ENCODE measurements around the gene PAQR6. TPM values are rescaled to one million over a fixed set of nuclear protein-coding genes. Genes with fewer than 3 reads are reported as not detected.

Gene PAQR6
- total and polyA plus RNA-seq, 7 donors, result 0.30 to 1.2 (median 0.73) TPM

DNA sequence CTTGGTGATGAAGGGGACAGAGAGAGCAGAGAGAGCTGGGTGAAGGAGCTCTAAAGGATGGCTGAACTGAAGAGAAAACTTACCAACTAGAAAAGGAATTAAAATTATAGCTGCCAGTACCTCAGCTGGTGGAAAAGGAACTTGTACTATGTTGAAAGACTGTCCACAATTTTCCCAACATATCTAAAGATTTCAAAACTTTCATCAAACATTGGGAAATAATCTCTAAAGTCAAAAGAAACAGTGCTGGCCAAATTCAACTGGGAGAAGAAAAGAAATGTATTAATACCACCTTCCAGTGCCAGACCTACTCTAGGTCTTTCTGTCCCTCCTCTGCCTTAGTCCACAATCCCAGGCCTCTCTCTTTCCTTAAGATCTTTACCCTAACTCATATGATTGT lies 28.7 kb upstream of the PAQR6 start:
- intact Hi-C loops (cut with DNase I), result no loop called here
- peaks cover 26 to 76% of the 10 kb centered on the region in 2 donors for H3K36me3 ChIP-seq (ENCODE audit: insufficient read depth in 1 of 2, low read depth in 1 of 2)
- ATAC-seq (no peak), DNase-seq (no peak)
- H3K4me3 ChIP-seq, result no peak overlapping the region
- H3K4me1 ChIP-seq, result peaks cover 22% of the 10 kb centered on the region
- TF ChIP-seq, protein P1, sequence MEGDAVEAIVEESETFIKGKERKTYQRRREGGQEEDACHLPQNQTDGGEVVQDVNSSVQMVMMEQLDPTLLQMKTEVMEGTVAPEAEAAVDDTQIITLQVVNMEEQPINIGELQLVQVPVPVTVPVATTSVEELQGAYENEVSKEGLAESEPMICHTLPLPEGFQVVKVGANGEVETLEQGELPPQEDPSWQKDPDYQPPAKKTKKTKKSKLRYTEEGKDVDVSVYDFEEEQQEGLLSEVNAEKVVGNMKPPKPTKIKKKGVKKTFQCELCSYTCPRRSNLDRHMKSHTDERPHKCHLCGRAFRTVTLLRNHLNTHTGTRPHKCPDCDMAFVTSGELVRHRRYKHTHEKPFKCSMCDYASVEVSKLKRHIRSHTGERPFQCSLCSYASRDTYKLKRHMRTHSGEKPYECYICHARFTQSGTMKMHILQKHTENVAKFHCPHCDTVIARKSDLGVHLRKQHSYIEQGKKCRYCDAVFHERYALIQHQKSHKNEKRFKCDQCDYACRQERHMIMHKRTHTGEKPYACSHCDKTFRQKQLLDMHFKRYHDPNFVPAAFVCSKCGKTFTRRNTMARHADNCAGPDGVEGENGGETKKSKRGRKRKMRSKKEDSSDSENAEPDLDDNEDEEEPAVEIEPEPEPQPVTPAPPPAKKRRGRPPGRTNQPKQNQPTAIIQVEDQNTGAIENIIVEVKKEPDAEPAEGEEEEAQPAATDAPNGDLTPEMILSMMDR (IDR thresholded peaks at IDR 0.05), result no peak
- H3K9me3 ChIP-seq, result no peaks in the 10 kb centered on the region
- H3K27ac ChIP-seq, result no peak overlapping the region
- H3K27me3 ChIP-seq (ENCODE audit: insufficient read depth in 3 of 3, low read length in 2 of 3), result no peaks in the 10 kb centered on the region

DNA sequence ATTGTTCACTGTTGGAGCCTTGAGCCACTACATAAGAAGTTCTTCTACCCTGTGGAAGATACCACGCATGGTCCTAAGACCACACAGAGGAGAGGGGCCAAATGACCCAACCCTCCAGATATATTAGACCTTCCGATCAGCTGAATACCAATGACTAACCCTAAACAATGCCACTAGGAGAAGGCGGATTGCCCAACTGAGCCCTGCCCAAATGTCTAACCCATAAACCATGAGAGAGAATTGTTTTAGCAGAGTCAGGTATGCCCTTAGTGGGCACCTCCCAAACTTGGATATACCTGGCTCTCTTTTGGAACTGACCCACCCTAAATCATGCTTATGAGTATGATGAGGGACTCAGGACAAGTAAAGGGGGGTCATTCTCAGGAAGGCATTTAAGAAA lies 22.5 kb upstream of the PAQR6 start:
- intact Hi-C loops (cut with DNase I), result no loop called here
- H3K27ac ChIP-seq, result no peak overlapping the region
- peaks cover 31 to 100% of the 10 kb centered on the region in 2 donors for H3K36me3 ChIP-seq (ENCODE audit: insufficient read depth in 1 of 2, low read depth in 1 of 2)
- ATAC-seq (no peak), DNase-seq (no peak)
- no peaks in the 10 kb centered on the region for H3K4me1 ChIP-seq
- no peaks in the 10 kb centered on the region for H3K9me3 ChIP-seq
- 95 to 98% (median 97%) methylated on average over 3 of the region's 3 CpGs for WGBS, 3 donors
- H3K4me3 ChIP-seq, result no peak overlapping the region
- TF ChIP-seq, protein P1 (IDR thresholded peaks at IDR 0.05), result no peak
- H3K27me3 ChIP-seq (ENCODE audit: insufficient read depth in 3 of 3, low read length in 2 of 3), result no peaks in the 10 kb centered on the region

DNA sequence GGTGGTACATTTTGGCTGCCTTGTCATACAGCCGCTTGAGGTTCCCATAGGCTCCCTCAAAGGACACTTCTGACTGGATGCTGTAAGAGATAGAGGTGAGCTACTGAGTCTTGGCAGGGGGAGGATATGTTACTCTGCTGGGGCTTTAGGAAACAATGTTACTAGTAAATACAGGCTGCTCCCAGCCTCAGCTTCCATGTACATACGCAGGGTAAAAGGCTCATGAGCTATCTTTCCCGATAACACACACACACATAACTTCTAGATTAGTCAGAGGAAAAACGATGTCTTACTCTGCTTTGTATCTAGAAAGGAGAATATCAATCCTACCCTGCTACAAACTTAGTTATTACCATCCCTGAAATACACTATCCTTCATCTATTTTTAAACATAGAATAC lies 20.5 kb upstream of the PAQR6 start:
- no peaks in the 10 kb centered on the region for H3K27me3 ChIP-seq (ENCODE audit: insufficient read depth in 3 of 3, low read length in 2 of 3)
- no peaks in the 10 kb centered on the region for H3K9me3 ChIP-seq
- H3K27ac ChIP-seq, result no peak overlapping the region
- DNase-seq (no peak), ATAC-seq (no peak)
- WGBS, 3 donors, result 87 to 92% (median 88%) methylated on average over 4 of the region's 4 CpGs
- peaks cover 24 to 98% of the 10 kb centered on the region in 2 donors for H3K36me3 ChIP-seq (ENCODE audit: insufficient read depth in 1 of 2, low read depth in 1 of 2)
- TF ChIP-seq, protein P1 (IDR thresholded peaks at IDR 0.05), result no peak
- no peaks in the 10 kb centered on the region for H3K4me1 ChIP-seq
- H3K4me3 ChIP-seq, result no peak overlapping the region
- intact Hi-C loops (cut with DNase I), result loop anchor here in 1 of 2 donors (5.0 kb wide), 1 partner anchor 49 kb away; no protein-coding TSS in a partner anchor

DNA sequence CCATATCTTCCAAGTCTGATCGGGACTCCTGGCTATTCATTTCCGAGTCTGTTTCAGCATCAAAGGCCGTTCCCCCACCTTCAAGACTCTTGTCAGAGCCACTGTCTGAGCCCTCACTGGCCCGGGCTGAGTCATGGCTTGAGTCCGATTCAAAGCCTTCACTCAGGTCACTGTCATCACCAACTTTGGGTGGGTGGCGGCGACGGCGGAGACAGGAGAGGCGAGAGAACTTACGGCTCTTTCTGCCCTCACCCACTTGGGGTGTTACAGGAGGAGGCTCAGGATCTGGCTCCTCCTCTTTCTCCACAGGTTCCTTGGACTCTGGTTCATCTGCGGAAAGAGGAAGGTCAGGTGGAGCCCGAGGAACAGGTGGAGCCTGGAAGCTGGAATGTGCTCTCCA lies 18.2 kb upstream of the PAQR6 start:
- Histone ChIP-seq H3K4me3 (no peak overlapping the region), H3K9me3 (no peaks in the 10 kb centered on the region), H3K36me3 (ENCODE audit: insufficient read depth in 1 of 2, low read depth in 1 of 2) (peaks cover 18 to 98% of the 10 kb centered on the region in 2 donors), H3K27me3 (ENCODE audit: insufficient read depth in 3 of 3, low read length in 2 of 3) (no peaks in the 10 kb centered on the region), H3K27ac (no peak overlapping the region), H3K4me1 (no peaks in the 10 kb centered on the region)
- intact Hi-C loops (cut with DNase I), result loop anchor here in 1 of 2 donors (5.0 kb wide), 1 partner anchor 51 kb away; no protein-coding TSS in a partner anchor
- peak in 1 of 4 donors; percentile 25 for ATAC-seq
- TF ChIP-seq, protein P1 (IDR thresholded peaks at IDR 0.05), result no peak
- DNase-seq, result no peak
- 87 to 93% (median 90%) methylated on average over 13 of the region's 13 CpGs for WGBS, 3 donors

DNA sequence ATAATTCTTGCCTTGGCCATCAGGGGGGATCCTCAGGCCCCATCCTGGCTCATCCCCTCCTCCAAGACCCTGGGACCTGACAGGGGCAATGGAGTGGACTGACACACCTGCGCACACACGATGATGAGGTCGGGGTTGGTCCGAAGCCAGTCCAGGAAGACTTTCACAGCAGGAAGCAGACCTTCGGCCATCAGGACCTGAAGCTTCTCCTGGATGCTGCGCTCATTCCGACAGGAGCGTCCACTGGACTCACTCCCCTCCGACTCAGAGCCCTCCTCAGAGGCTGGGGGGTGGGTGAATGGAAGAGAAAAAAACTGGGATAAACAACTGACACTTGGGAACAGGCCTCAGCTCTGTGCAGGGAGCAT lies 15.4 kb upstream of the PAQR6 start:
- no peaks in the 10 kb centered on the region for H3K9me3 ChIP-seq
- no peaks in the 10 kb centered on the region for H3K4me1 ChIP-seq
- ATAC-seq, result no peak
- H3K36me3 ChIP-seq (ENCODE audit: insufficient read depth in 1 of 2, low read depth in 1 of 2), result peaks cover 27 to 98% of the 10 kb centered on the region in 2 donors
- no peak overlapping the region for H3K27ac ChIP-seq
- H3K27me3 ChIP-seq (ENCODE audit: insufficient read depth in 3 of 3, low read length in 2 of 3), result no peaks in the 10 kb centered on the region
- TF ChIP-seq, protein P1 (IDR thresholded peaks at IDR 0.05), result no peak
- DNase-seq, result peak in 1 of 2 donors; percentile 15
- WGBS, 3 donors, result 82 to 87% (median 86%) methylated on average over 9 of the region's 9 CpGs
- no peak overlapping the region for H3K4me3 ChIP-seq
- intact Hi-C loops (cut with DNase I), result no loop called here

Data from psoas muscle (tissue), 8 donors.